ENCODE results near the gene ANKRD44.

DNA sequence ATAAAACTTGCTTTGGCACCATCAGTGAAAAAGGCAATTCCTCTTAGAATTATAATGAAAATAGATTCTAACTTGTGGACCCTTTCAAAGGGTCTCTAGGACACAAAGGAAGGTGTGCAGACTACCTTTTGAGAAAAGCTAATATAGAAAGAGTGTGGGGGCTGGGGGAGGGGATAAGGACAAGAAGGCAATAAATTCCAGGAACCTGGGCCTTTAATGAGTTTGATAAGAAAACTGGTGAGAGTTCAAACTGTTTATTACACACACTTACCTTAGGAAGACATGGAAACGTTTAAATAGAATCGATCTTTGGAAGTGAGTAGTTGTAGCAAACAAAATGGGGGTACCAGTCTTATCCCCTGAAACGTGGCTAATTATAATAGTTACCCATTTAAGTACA is 344.5 kb downstream of the ANKRD44 start:
- TF ChIP-seq SIN3A (IDR thresholded peaks at IDR 0.05; ENCODE audit: borderline replicate concordance, insufficient read depth, low read length) (no peak), POLR2AphosphoS5 (IDR thresholded peaks at IDR 0.05; ENCODE audit: low read depth, low read length) (no peak), FOXP2 (optimal IDR thresholded peaks at IDR 0.05; ENCODE audit: borderline replicate concordance, extremely low read depth, extremely low read length, insufficient read depth) (no peak), TAF1 (IDR thresholded peaks at IDR 0.05; ENCODE audit: borderline replicate concordance, insufficient read depth, low read length) (no peak)
- TF ChIP-seq, protein P1, sequence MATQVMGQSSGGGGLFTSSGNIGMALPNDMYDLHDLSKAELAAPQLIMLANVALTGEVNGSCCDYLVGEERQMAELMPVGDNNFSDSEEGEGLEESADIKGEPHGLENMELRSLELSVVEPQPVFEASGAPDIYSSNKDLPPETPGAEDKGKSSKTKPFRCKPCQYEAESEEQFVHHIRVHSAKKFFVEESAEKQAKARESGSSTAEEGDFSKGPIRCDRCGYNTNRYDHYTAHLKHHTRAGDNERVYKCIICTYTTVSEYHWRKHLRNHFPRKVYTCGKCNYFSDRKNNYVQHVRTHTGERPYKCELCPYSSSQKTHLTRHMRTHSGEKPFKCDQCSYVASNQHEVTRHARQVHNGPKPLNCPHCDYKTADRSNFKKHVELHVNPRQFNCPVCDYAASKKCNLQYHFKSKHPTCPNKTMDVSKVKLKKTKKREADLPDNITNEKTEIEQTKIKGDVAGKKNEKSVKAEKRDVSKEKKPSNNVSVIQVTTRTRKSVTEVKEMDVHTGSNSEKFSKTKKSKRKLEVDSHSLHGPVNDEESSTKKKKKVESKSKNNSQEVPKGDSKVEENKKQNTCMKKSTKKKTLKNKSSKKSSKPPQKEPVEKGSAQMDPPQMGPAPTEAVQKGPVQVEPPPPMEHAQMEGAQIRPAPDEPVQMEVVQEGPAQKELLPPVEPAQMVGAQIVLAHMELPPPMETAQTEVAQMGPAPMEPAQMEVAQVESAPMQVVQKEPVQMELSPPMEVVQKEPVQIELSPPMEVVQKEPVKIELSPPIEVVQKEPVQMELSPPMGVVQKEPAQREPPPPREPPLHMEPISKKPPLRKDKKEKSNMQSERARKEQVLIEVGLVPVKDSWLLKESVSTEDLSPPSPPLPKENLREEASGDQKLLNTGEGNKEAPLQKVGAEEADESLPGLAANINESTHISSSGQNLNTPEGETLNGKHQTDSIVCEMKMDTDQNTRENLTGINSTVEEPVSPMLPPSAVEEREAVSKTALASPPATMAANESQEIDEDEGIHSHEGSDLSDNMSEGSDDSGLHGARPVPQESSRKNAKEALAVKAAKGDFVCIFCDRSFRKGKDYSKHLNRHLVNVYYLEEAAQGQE (IDR thresholded peaks at IDR 0.05; ENCODE audit: insufficient read depth in 1 of 2, low read depth in 2 of 2, low read length in 2 of 2), result no peak

Data from PFSK-1 (cell line).